HG02870 (cell line): Measurements from ENCODE around the gene VAMP4.
"Not testable (repeated sequence)": the region's sequence is repeated elsewhere in the genome, so short reads cannot be mapped to it uniquely, and the experiment has no call there.

Source experiments
- ATAC-seq: cut with Tn5 transposase; IDR thresholded peaks from one replicate; pipeline ENCODE4 v1.9.1; 2021; ENCODE audit warnings: mild to moderate bottlenecking, moderate library complexity; ENCODE audit not compliant: unreplicated experiment

Gene VAMP4

GRCh38 chr1:171707583-171707982 lies 34.3 kb downstream of the VAMP4 start:
- no peak for ATAC-seq

- no peak for ATAC-seq
Observed at GRCh38 chr1:171702598-171702997, 39.3 kb downstream of the VAMP4 start.

GRCh38 chr1:171699531-171699930 lies 42.3 kb downstream of the VAMP4 start:
- no peak for ATAC-seq

GRCh38 chr1:171695772-171696171 lies 46.1 kb downstream of the VAMP4 start:
- ATAC-seq = not testable (repeated sequence)

GRCh38 chr1:171693541-171693940 lies 48.3 kb downstream of the VAMP4 start:
- not testable (repeated sequence) for ATAC-seq

GRCh38 chr1:171683870-171684269 lies 58.0 kb downstream of the VAMP4 start:
- no peak for ATAC-seq

GRCh38 chr1:171680339-171680738 lies 61.5 kb downstream of the VAMP4 start:
- no peak for ATAC-seq

- ATAC-seq = no peak
Observed at GRCh38 chr1:171676823-171677222, 65.0 kb downstream of the VAMP4 start.

- no peak for ATAC-seq
Observed at GRCh38 chr1:171674431-171675405, 67.1 kb downstream of the VAMP4 start.

GRCh38 chr1:171670739-171671138 lies 71.1 kb downstream of the VAMP4 start:
- ATAC-seq = no peak

- no peak for ATAC-seq
Observed at GRCh38 chr1:171668372-171668771, 73.5 kb downstream of the VAMP4 start.

GRCh38 chr1:171666114-171666769 lies 75.6 kb downstream of the VAMP4 start:
- no peak for ATAC-seq

GRCh38 chr1:171664976-171665375 lies 76.9 kb downstream of the VAMP4 start:
- ATAC-seq = no peak

GRCh38 chr1:171663854-171664575 lies 77.8 kb downstream of the VAMP4 start:
- no peak for ATAC-seq

GRCh38 chr1:171663036-171663853 lies 78.6 kb downstream of the VAMP4 start:
- no peak for ATAC-seq

GRCh38 chr1:171661076-171661650 lies 80.7 kb downstream of the VAMP4 start:
- ATAC-seq = no peak

GRCh38 chr1:171656206-171656605 lies 85.7 kb downstream of the VAMP4 start:
- ATAC-seq = not testable (repeated sequence)

- no peak for ATAC-seq
Observed at GRCh38 chr1:171655746-171656116, 86.1 kb downstream of the VAMP4 start.

- ATAC-seq = peak; percentile 79
Observed at GRCh38 chr1:171654942-171655745, 86.7 kb downstream of the VAMP4 start.
